HepG2 (cell line): ENCODE results near the gene CABLES2. TPM values are rescaled to one million over a fixed set of nuclear protein-coding genes. Genes with fewer than 3 reads are reported as not detected.

Experiments
- AFF4 ChIP-seq: sonication (generic); formaldehyde crosslinking; IDR thresholded peaks from 2 replicates; pipeline ENCODE4 v1.4.0; 2020; ENCODE audit warnings: missing genetic modification reagents
- AGO1 ChIP-seq: fragments of 200-400 bp; formaldehyde crosslinking; IDR thresholded peaks from 2 replicates; pipeline ENCODE4 v1.6.1; 2017; ENCODE audit warnings: mild to moderate bottlenecking, low read depth, low read length, moderate library complexity; ENCODE audit not compliant: poor library complexity, severe bottlenecking
- ARHGAP35 ChIP-seq: sonication (generic); formaldehyde crosslinking; IDR thresholded peaks from 2 replicates; pipeline ENCODE4 v1.9.0; 2022; ENCODE audit warnings: mild to moderate bottlenecking, inconsistent platforms, moderate library complexity, missing genetic modification reagents, borderline replicate concordance
- HBP1 ChIP-seq: IDR thresholded peaks from 2 replicates; pipeline ENCODE4 v1.6.1; 2016; ENCODE audit warnings: low read depth, control low read depth
- HNRNPK ChIP-seq: fragments of 200-400 bp; formaldehyde crosslinking; IDR thresholded peaks from 2 replicates; pipeline ENCODE4 v1.6.1; 2018; ENCODE audit warnings: low read length, low read depth, moderate library complexity, mild to moderate bottlenecking; ENCODE audit not compliant: poor library complexity, severe bottlenecking
- HOXA3 ChIP-seq: sonication (generic); formaldehyde crosslinking; IDR thresholded peaks from 2 replicates; pipeline ENCODE4 v1.5.0; 2020; ENCODE audit warnings: missing genetic modification reagents
- MAFK ChIP-seq, 2 experiments: IDR thresholded peaks in 1 of 2; conservative IDR thresholded peaks in 1 of 2; 2 replicates each; pipeline ENCODE4 v1.6.1; 2011; ENCODE audit warnings: improper control_type of control experiment in 2 of 2, low read length in 2 of 2
- MLX ChIP-seq: IDR thresholded peaks from 2 replicates; pipeline ENCODE4 v1.6.1; 2016
- MYC ChIP-seq: sonication (generic); formaldehyde crosslinking; IDR thresholded peaks from 2 replicates; pipeline ENCODE4 v1.9.0; 2021; ENCODE audit warnings: missing genetic modification reagents, borderline replicate concordance
- NONO ChIP-seq, 2 experiments: fragments of 450-650 bp in 1 of 2; sonication (generic) in 1 of 2; formaldehyde crosslinking in 1 of 2; IDR thresholded peaks in 1 of 2; conservative IDR thresholded peaks in 1 of 2; 2 replicates each; pipeline versions ENCODE4 v1.6.1 to v1.8.0; 2017 to 2022; ENCODE audit warnings: mild to moderate bottlenecking in 1 of 2, missing genetic modification reagents in 1 of 2, moderate library complexity in 1 of 2
- ONECUT2 ChIP-seq: sonication (generic); formaldehyde crosslinking; IDR thresholded peaks from 2 replicates; pipeline ENCODE4 v1.4.0; 2020; ENCODE audit warnings: missing genetic modification reagents
- PCBP1 ChIP-seq: fragments of 200-400 bp; formaldehyde crosslinking; IDR thresholded peaks from 2 replicates; pipeline ENCODE4 v1.6.1; 2017; ENCODE audit warnings: mild to moderate bottlenecking, low read depth, low read length, borderline replicate concordance
- SMAD3 ChIP-seq: sonication (generic); formaldehyde crosslinking; IDR thresholded peaks from 2 replicates; pipeline ENCODE4 v1.4.0; 2020; ENCODE audit warnings: missing genetic modification reagents
- TOPORS ChIP-seq: sonication (generic); formaldehyde crosslinking; IDR thresholded peaks from 2 replicates; pipeline ENCODE4 v1.8.0; 2023; ENCODE audit warnings: mild to moderate bottlenecking, missing genetic modification reagents
- ZC3H13 ChIP-seq: sonication (generic); formaldehyde crosslinking; IDR thresholded peaks from 2 replicates; pipeline ENCODE4 v1.8.1; 2023; ENCODE audit warnings: mild to moderate bottlenecking, missing genetic modification reagents, moderate library complexity
- ZFX ChIP-seq: sonication (generic); formaldehyde crosslinking; IDR thresholded peaks from 2 replicates; pipeline ENCODE4 v1.4.0; 2020; ENCODE audit warnings: mild to moderate bottlenecking, low read depth, missing genetic modification reagents, moderate library complexity
- ZNF12 ChIP-seq: sonication (generic); formaldehyde crosslinking; IDR thresholded peaks from 2 replicates; pipeline ENCODE4 v1.5.0; 2020; ENCODE audit warnings: missing genetic modification reagents
- ZNF276 ChIP-seq: sonication (generic); formaldehyde crosslinking; IDR thresholded peaks from 2 replicates; pipeline ENCODE4 v1.4.0; 2020; ENCODE audit warnings: mild to moderate bottlenecking, low read depth, missing genetic modification reagents
- ZNF292 ChIP-seq: sonication (generic); formaldehyde crosslinking; IDR thresholded peaks from 2 replicates; pipeline ENCODE4 v1.8.1; 2022; ENCODE audit warnings: mild to moderate bottlenecking, low read depth, missing genetic modification reagents, borderline replicate concordance
- ZNF44 ChIP-seq: sonication (generic); formaldehyde crosslinking; IDR thresholded peaks from 2 replicates; pipeline ENCODE4 v1.5.1; 2020; ENCODE audit warnings: mild to moderate bottlenecking, missing genetic modification reagents
- ZNF580 ChIP-seq: IDR thresholded peaks from 2 replicates; pipeline ENCODE4 v1.6.1; 2016; ENCODE audit warnings: low read depth, borderline replicate concordance
- ZNF878 ChIP-seq: sonication (generic); formaldehyde crosslinking; IDR thresholded peaks from 2 replicates; pipeline ENCODE4 v1.8.1; 2023; ENCODE audit warnings: mild to moderate bottlenecking, missing genetic modification reagents, moderate library complexity
- polyA plus RNA-seq, 8 experiments: library from polyadenylated mRNA; depleted of rRNA in 3 of 8; stranded (reverse) in 7 of 8; unstranded in 1 of 8; fragments of >200 nt; fragmentation: Illumina TruSeq in 4 of 8; extraction: Trizol in 4 of 8; gene quantifications; 2 replicates each; pipeline versions ENCODE4 v1.2.1 to v1.2.3, GENCODE V29; 2011 to 2016; ENCODE audit warnings: low read depth in 4 of 8, missing spikeins in 1 of 8, mixed read lengths in 1 of 8; ENCODE audit not compliant: insufficient read depth in 1 of 8
- total RNA-seq, 5 experiments: library from RNA; depleted of rRNA; stranded (reverse); fragments of >200 nt; fragmentation: Illumina TruSeq; extraction: Trizol; gene quantifications; 2 replicates each; pipeline ENCODE4 v1.2.3, GENCODE V29; 2016; ENCODE audit warnings: low read depth in 1 of 5

Gene CABLES2
- total and polyA plus RNA-seq, 2 of the 13 experiments (the other 11 are each of a cell fraction or from before 2014, with no cell fraction given) = 5.2 to 9.7 TPM

- TF ChIP-seq TOPORS (CRISPR knock-in tag) (no peak), ONECUT2 (CRISPR knock-in tag) (no peak), HNRNPK (peak; percentile 3), ARHGAP35 (no peak), ZC3H13 (CRISPR knock-in tag) (no peak), NONO (IDR thresholded peaks at IDR 0.05) (no peak), NONO (CRISPR knock-in tag; conservative IDR thresholded peaks at IDR 0.05) (peak; percentile 11; the same call in 1 of the 2 replicates), MLX (CRISPR knock-in tag) (no peak), ZNF44 (CRISPR knock-in tag) (no peak), HOXA3 (CRISPR knock-in tag) (peak; percentile 42; the same call in 1 of the 2 replicates), ZNF276 (CRISPR knock-in tag) (no peak), MAFK (conservative IDR thresholded peaks at IDR 0.05 in 1 of 2, IDR thresholded peaks at IDR 0.05 in 1 of 2; ENCODE audit: low read length in 2 of 2) (no peak), PCBP1 (0 out of 2 replicates have a peak, but pooled peaks have one; percentile 18), ZNF292 (CRISPR knock-in tag) (no peak), HBP1 (CRISPR knock-in tag) (no peak), AFF4 (no peak), AGO1 (peak; percentile 62), MYC (0 out of 2 replicates have a peak, but pooled peaks have one; percentile 34), ZNF12 (CRISPR knock-in tag) (no peak), SMAD3 (CRISPR knock-in tag) (no peak), ZNF580 (CRISPR knock-in tag) (no peak), ZFX (CRISPR knock-in tag) (no peak), ZNF878 (CRISPR knock-in tag) (no peak)
Measured at GRCh38 chr20:62350098-62350628, 56.9 kb downstream of the CABLES2 start (continued).
